Heart right ventricle (tissue), 16 donors: ENCODE measurements around the gene HDAC1. TPM values are rescaled to one million over a fixed set of nuclear protein-coding genes. Genes with fewer than 3 reads are reported as not detected.

Experiments used
- ATAC-seq, 8 donors: fragments of 200-7000 bp; cut with Tn5 transposase; one replicate each; pipeline ENCODE4 v1.9.1; 2020; ENCODE audit warnings: mild to moderate bottlenecking in 8 of 8, moderate library complexity in 8 of 8, moderate number of reproducible peaks in 1 of 8
- DNase-seq, 2 donors: peaks; one replicate each; pipeline ENCODE4 v3.0.0-alpha.2; 2020
- H3K27ac ChIP-seq, 10 donors: fragments of 200-600 bp; sonication (generic) in 2 of 10; one replicate each; pipeline versions ENCODE4 v1.5.0 to v1.8.0; 2020 to 2022; ENCODE audit warnings: mild to moderate bottlenecking in 3 of 10
- H3K27me3 ChIP-seq, 7 donors: fragments of 200-600 bp; one replicate each; pipeline ENCODE4 v1.8.0; 2021 to 2022; ENCODE audit warnings: mild to moderate bottlenecking in 2 of 7
- H3K36me3 ChIP-seq, 9 donors: fragments of 200-600 bp; sonication (generic) in 1 of 9; one replicate each; pipeline versions ENCODE4 v1.5.0 to v1.8.0; 2020 to 2022; ENCODE audit warnings: mild to moderate bottlenecking in 2 of 9
- H3K4me1 ChIP-seq, 9 donors: fragments of 200-600 bp; sonication (generic) in 1 of 9; one replicate each; pipeline versions ENCODE4 v1.5.0 to v1.8.0; 2020 to 2022; ENCODE audit warnings: mild to moderate bottlenecking in 4 of 9
- H3K4me3 ChIP-seq, 10 donors: fragments of 200-600 bp; sonication (generic) in 2 of 10; one replicate each; pipeline versions ENCODE4 v1.5.0 to v1.8.0; 2020 to 2022; ENCODE audit warnings: mild to moderate bottlenecking in 7 of 10, moderate library complexity in 2 of 10
- H3K9me3 ChIP-seq, 11 donors: fragments of 200-600 bp in 10 of 11; sonication (generic) in 2 of 11; one replicate each; pipeline versions ENCODE4 v1.5.0 to v1.8.0; 2013 to 2022; ENCODE audit warnings: mild to moderate bottlenecking in 2 of 11, control low read depth in 1 of 11, moderate library complexity in 1 of 11
- WGBS, 2 donors: extraction: QIAGEN DNeasy Blood & Tissue Kit; methylation state at CpG; one replicate each; pipeline ENCODE4 v1.1.7; 2013; ENCODE audit warnings: inconsistent platforms in 1 of 2; 5-methylcytosine and 5-hydroxymethylcytosine counted together
- intact Hi-C, 10 donors: fragments of 100-400 bp; cut with DNase I; formaldehyde crosslinking; loops; one replicate each; pipeline versions ENCODE4 v1.11.1 to v1.14.2; 2022
- polyA plus RNA-seq, 2 donors: library from polyadenylated mRNA; stranded (reverse); fragments of 200-250 nt; gene quantifications; one replicate each; pipeline ENCODE4 v1.2.3, GENCODE V29; 2013
- total RNA-seq, 10 donors: library from RNA; stranded (reverse); fragmentation: NEBNext Ultra II Directional in 3 of 10; extraction: Animal tissue kit (Norgen Biotek cat#: 25700) in 3 of 10; gene quantifications; one replicate each; pipeline versions ENCODE4 v1.2.1 to v1.2.4, GENCODE V29; 2021 to 2023
- TF ChIP-seq, protein P1 (sequence below), 9 donors: fragments of 200-600 bp; sonication (generic) in 2 of 9; IDR thresholded peaks; one replicate each; pipeline versions ENCODE4 v1.5.0 to v1.8.0; 2021 to 2022; ENCODE audit warnings: antibody characterized with exemption in 9 of 9, mild to moderate bottlenecking in 5 of 9, moderate library complexity in 1 of 9
- donor health status: Arrhythmogenic right ventricular cardiomyopathy.
- donor health status: ischemic (EF 13 %, LVEDD 7.1; RV severe dilation, severe dysfunction).
- donor health status: healthy with polysubstance abuse.
- donor health status: DM: no; HTN: yes; CAD: no.
- donor health status: DM: no; HTN: no; CAD: no.
- donor health status: ischemic (EF 25% LVEDD 6.9; RV normal size, moderate dysfunction).
- donor health status: ischemic (EF 25% LVEDD 5.7; RV mildly dilated, moderate dysfunction).
- donor health status: healthy.
- donor health status: DM: yes; HTN: yes; CAD: no.
- donor health status: Ischemic cardiomyopathy.
- donor health status: ischemic (EF 35%, LVEDD 5.7; RV mildly dilated, moderate dysfunction).
- donor health status: nonischemic (EF 11% LVEDD 7.7; RV severe dilation, severe dysfunction).
- donor health status: DM: yes; HTN: yes; CAD: no.
- donor health status: PGD.
- donor health status: ischemic (EF 29% LVEDD 5.4; RV normal size, mild dysfunction).
- donor health status: nonischemic (EF 23%, LVEDD 6.1; RV moderate dilation, normal function).

HDAC1 gene
- total and polyA plus RNA-seq, 12 donors: 27.5 to 43.5 (median 33.0) TPM

DNA sequence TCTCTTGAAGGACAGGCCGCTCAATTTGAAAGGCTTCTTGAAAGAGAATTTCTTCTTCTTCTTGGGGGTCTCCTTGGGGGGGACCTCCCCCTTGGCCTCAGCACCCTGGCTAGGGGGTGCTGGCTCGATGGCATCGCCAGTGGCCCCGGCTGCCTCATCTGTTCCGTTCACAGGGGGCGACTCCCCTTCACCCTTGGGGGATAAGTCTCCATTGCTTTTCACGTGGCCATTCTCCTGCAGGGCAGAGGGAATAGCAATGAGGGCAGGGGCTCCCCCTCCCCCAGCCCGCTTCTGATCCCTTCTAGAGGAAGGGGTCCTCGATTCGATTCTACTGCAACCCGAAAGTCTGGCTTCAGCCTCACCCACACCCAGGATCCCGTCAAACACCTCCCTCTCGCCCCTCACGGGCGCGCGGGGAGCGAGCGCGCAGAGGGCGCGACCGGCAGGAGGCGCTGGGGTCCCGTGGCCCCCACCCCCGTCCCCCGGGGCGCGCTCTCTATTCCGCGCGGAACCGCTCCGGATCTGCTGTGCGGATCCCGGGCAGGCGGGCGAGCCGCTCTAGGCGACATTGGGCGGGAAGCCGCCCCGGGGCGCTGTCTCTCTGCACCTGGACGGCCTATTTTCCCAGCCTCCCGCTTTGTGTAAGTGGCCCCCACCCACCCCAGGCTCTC, 43.1 kb downstream of the HDAC1 start:
- peaks cover 0 to 11% (median 0%) of the 10 kb centered on the region in 7 donors for H3K27me3 ChIP-seq

DNA sequence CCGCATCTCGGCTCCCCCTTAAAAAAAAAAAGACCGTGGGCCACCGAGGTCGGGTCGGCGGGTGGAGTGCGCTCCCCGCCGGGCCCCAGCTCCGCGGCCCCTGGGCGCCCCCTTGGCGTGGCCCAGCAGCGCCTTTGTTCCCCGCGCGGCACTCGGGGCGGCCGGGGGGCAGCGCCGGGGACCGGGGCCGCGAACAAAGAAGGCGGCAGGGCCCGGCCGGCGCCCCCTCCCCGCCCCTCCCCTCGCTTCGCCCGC, 43.6 kb downstream of the HDAC1 start:
- no peaks in the 10 kb centered on the region for H3K9me3 ChIP-seq
- peaks cover 0 to 41% (median 27%) of the 10 kb centered on the region in 9 donors for H3K36me3 ChIP-seq
- WGBS, 2 donors: 0 to 1% methylated on average over 28 to 34 of the region's 34 CpGs
- ATAC-seq: peak in 3 of 8 donors; percentile 2 to 9 (median 2)
- peak overlapping the region in 9 of 10 donors; percentile 61 to 89 (median 85) for H3K27ac ChIP-seq
- intact Hi-C loops: loop anchor here in 1 of 10 donors (5.0 kb wide), 1 partner anchor 57 kb away; the partner anchor contains the start of gene BSDC1
- TF ChIP-seq, protein P1, sequence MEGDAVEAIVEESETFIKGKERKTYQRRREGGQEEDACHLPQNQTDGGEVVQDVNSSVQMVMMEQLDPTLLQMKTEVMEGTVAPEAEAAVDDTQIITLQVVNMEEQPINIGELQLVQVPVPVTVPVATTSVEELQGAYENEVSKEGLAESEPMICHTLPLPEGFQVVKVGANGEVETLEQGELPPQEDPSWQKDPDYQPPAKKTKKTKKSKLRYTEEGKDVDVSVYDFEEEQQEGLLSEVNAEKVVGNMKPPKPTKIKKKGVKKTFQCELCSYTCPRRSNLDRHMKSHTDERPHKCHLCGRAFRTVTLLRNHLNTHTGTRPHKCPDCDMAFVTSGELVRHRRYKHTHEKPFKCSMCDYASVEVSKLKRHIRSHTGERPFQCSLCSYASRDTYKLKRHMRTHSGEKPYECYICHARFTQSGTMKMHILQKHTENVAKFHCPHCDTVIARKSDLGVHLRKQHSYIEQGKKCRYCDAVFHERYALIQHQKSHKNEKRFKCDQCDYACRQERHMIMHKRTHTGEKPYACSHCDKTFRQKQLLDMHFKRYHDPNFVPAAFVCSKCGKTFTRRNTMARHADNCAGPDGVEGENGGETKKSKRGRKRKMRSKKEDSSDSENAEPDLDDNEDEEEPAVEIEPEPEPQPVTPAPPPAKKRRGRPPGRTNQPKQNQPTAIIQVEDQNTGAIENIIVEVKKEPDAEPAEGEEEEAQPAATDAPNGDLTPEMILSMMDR (IDR thresholded peaks at IDR 0.05): no peak
- peaks cover 0 to 58% (median 44%) of the 10 kb centered on the region in 9 donors for H3K4me1 ChIP-seq
- H3K27me3 ChIP-seq: peaks cover 0 to 11% (median 0%) of the 10 kb centered on the region in 7 donors
- no peak for DNase-seq
- H3K4me3 ChIP-seq: peak overlapping the region; percentile 50 to 81 (median 72)

More for the DNA sequence above, 43.1 kb downstream of the HDAC1 start:
- peak; percentile 42 to 63 (median 52) for ATAC-seq
- Histone ChIP-seq H3K4me1 (peaks cover 0 to 55% (median 44%) of the 10 kb centered on the region in 9 donors), H3K27ac (peak overlapping the region in 9 of 10 donors; percentile 61 to 89 (median 85)), H3K4me3 (peak overlapping the region; percentile 50 to 81 (median 72)), H3K36me3 (peaks cover 0 to 46% (median 27%) of the 10 kb centered on the region in 9 donors), H3K9me3 (no peaks in the 10 kb centered on the region)
- 4% methylated on average over 41 to 46 of the region's 46 CpGs for WGBS, 2 donors
- intact Hi-C loops: loop anchor here in 1 of 10 donors (5.0 kb wide), 1 partner anchor 57 kb away; the partner anchor contains the start of gene BSDC1
- TF ChIP-seq, protein P1 (IDR thresholded peaks at IDR 0.05): peak; percentile 56 to 87 (median 77)
- DNase-seq: peak in 1 of 2 donors; percentile 63

DNA sequence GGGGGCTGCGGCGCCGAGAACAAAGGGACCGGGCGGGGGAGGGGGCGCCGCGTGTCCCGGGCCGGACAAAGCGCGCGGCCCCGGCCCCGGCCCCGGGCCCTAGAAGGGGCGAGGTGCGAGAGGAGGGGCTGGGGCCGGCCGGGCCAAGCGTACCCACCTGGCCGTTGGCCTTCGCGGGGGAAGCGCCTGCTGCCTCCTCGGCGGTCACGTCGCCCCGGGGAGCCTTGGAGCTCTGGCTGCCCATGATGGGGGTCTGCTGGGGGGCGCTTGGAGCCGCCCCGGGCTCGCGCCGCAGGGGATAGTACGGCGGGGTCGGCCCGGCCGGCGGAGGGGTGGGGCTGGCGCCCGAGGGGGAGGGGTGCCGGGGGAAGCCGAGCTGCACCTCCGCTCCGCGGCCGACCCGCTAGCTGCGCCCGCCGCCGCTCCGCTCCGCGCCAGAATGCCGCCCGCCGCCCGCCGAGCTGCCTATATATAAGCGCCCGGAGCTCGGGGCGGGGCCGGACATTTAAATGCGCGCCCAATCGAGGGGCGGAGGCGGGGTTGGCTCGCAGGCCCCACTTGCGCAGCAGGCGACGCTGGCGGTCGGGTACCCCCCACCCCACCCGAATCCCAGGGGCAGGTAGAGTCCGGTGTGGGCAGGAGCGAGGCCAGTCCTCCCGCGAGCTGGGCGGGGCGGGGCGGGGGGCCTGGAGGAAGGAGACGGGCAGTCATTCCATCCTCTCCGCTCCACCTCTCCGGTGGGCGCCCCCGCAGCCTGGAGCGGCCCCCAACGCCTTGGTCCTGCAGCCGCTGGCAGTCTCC, 44.1 kb downstream of the HDAC1 start, which contains the start of gene MARCKSL1:
Gene MARCKSL1, minus strand, starts transcription at position 444 of the 801 bp plus-strand sequence. Its CDS starts 200 bp downstream, at position 244.
- 1% methylated on average over 38 to 88 of the region's 95 CpGs for WGBS, 2 donors
- intact Hi-C loops: loop anchor here in 1 of 10 donors (5.0 kb wide), 1 partner anchor 56 kb away; the partner anchor contains the start of gene BSDC1
- peak within 1 kb of the TSS in 9 of 10 donors; percentile 62 to 89 (median 85) for H3K27ac ChIP-seq

More for the DNA sequence above, 44.1 kb downstream of the HDAC1 start, which contains the start of gene MARCKSL1:
- Histone ChIP-seq H3K36me3 (peaks cover 0 to 36% (median 23%) of the 10 kb centered on the region in 9 donors), H3K4me3 (peak within 1 kb of the TSS; percentile 50 to 81 (median 72)), H3K27me3 (peaks cover 0 to 11% (median 0%) of the 10 kb centered on the region in 7 donors), H3K4me1 (peaks cover 0 to 58% (median 44%) of the 10 kb centered on the region in 9 donors), H3K9me3 (no peaks in the 10 kb centered on the region)
- ATAC-seq (peak; percentile 63 to 78 (median 74)), DNase-seq (peak; percentile 84 to 87)
- TF ChIP-seq, protein P1 (IDR thresholded peaks at IDR 0.05): no peak
